Retinal pigment epithelial cell (primary cell): ENCODE results near the gene MELTF.

Experiments used
- DNase-seq: peaks from one replicate; pipeline ENCODE4 v3.0.0-alpha.2; 2010; ENCODE audit warnings: low read depth
- H3K4me3 ChIP-seq: 2 replicates; pipeline ENCODE4 v1.5.1; 2011; ENCODE audit warnings: mild to moderate bottlenecking, low read length, control low read depth, moderate library complexity
- CTCF ChIP-seq: conservative IDR thresholded peaks from 2 replicates; pipeline ENCODE4 v1.5.1; 2011; ENCODE audit warnings: low read depth, low read length, control low read depth, inconsistent platforms

Gene MELTF

GRCh38 chr3:196966526-196967401, 62.9 kb downstream of the MELTF start:
- TF ChIP-seq CTCF: no peak
- DNase-seq: no peak
- peak overlapping the region; percentile 8 for H3K4me3 ChIP-seq

DNA sequence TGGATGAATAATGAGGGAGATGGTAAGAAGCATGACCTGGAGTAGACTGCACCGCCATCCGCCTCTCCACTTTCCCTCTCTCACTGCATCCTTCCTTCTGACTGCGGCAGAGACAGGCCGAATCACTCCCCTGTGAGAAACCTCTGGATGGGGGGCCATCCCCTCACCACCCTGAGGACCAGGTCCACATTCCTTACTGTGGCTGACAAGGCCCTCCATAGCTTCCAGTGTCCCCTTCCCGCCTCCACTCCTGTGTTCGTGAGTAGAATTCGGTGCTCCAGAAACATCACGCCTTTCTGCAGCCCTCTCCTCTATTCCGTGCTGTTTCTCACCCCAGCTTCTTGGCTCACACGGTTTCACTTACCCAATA, 63.8 kb downstream of the MELTF start:
- TF ChIP-seq CTCF: no peak
- no peak for DNase-seq
- no peak overlapping the region for H3K4me3 ChIP-seq

DNA sequence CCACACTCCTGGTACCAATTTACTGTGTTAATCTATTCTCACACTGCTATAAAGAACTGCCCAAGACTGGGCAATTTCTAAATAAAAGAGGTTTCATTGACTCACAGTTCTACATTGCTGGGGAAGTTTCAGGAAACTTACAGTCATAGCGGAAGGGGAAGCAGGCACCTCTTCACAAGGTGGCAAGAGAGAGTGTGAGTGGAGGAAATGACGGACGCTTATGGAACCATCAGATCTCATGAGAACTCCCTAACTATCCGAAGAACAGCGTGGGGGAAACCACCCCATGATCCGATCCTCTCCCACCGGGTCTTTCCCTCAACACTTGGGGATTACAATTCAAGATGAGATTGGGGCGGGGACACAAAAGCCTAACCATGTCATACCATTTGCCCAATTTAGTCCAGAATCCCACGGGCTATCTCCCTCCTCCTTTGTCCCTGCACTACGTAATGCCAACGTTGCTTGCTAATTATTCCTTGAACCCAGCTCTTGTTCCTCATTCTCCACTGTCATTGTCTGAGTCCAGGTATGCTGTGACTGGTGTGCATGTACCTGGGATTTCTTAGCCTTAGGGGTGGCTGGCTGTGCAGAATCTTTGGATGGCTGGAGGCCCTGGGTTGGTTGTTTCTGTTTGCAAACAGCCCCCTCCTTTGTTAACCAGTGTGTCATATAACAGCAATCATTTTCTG, 64.4 kb downstream of the MELTF start:
- no peak overlapping the region for H3K4me3 ChIP-seq
- no peak for DNase-seq
- no peak for TF ChIP-seq CTCF

DNA sequence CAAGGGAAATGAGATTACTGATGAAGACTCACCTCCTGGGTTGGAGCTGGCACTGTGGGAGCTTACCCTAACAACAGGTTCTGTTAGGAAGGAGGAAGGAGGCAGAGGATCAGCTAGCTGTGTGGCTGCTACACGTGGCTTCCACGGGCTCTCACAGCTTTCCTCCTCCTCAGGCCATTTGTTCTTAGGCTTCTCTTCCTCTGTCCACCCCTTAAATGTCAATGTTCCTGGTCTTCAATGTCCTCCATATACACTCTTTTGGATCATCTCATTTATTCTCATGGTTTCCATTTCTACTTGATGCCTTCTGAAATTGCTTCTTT, 66.0 kb downstream of the MELTF start:
- H3K4me3 ChIP-seq: no peak overlapping the region
- no peak for DNase-seq
- TF ChIP-seq CTCF: no peak

DNA sequence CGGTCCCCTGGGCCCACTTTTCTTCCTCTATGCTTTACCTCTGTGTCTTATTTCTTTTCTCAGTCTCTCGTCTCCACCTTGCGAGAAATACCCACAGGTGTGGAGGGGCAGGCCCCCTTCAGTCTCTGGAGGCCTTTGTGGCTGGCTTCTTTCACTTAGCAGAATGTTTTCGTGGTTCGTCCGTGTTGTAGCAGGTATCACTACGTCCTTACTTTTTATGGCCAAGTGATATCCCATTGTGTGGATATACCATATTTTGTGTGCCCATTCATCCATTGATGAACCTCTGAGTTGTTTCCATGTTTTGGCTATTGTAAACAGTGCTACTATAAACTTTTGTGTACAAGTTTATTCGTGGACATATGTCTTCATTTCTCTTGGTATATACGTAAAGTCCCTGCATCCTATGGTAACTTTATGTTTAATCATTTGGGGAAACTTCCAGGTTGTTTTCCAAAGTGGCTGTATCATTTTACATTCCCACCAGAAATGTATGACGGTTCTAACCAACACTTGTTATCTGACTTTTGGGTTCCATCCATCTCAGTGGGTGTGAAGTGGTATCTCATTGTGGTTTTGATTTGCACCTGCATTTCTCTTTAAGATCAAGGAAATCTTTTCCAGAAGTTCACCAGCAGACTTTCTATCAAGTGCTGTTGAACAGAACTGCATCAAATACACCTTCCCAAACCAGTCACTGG, 66.5 kb downstream of the MELTF start:
- TF ChIP-seq CTCF: no peak
- H3K4me3 ChIP-seq: no peak overlapping the region
- DNase-seq: no peak

DNA sequence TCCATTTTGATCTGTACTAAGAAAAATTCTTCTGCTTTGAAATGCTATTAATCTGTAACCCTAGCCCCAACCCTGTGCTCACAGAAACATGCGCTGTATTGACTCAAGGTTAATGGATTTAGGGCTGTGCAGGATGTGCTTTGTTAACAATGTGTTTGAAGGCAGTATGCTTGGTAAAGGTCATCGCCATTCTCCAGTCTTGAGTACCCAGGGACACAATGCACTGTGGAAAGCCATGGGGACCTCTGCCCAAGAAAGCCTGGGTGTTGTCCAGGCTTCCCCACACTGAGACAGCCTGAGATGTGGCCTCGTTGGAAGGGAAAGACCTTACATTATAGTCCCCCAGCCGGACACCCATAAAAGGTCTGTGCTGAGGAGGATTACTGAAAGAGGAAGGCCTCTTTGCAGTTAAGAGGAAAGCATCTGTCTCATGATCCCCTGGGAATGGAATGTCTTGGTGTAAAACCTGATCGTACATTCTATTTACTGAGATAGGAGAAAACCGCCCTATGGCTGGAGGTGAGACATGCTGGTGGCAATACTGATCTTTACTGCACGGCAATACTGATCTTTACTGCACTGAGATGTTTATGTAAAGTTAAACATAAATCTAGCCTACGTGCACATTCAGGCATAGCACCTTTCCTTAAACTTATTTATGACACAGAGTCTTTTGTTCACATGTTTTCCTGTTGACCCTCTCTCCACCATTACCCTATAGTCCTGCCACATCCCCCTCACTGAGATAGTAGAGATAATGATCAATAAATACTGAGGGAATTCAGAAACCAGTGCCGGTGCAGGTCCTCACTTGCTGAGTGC, 67.3 kb downstream of the MELTF start:
- H3K4me3 ChIP-seq: no peak overlapping the region
- TF ChIP-seq CTCF: no peak
- DNase-seq: no peak
